Mesothelial cell of epicardium (in vitro differentiated cells): ENCODE measurements around the gene CLDN15. TPM values are rescaled to one million over a fixed set of nuclear protein-coding genes. Genes with fewer than 3 reads are reported as not detected.

ENCODE experiments used
- DNase-seq, 2 experiments: peaks; one replicate each; pipeline ENCODE4 v3.0.0; 2021; ENCODE audit warnings: low spot score in 2 of 2; ENCODE audit not compliant: unreplicated experiment in 2 of 2
- H3K27ac Mint-ChIP-seq: 2 replicates; pipeline ENCODE4 v1.8.0; 2021; ENCODE audit warnings: mixed read lengths
- H3K27me3 Mint-ChIP-seq: 2 replicates; pipeline ENCODE4 v1.8.0; 2021; ENCODE audit warnings: low read depth, mixed read lengths
- H3K36me3 Mint-ChIP-seq: 2 replicates; pipeline ENCODE4 v1.8.0; 2021; ENCODE audit warnings: mixed read lengths
- H3K4me1 Mint-ChIP-seq: 2 replicates; pipeline ENCODE4 v1.8.0; 2021; ENCODE audit warnings: mixed read lengths
- H3K4me3 Mint-ChIP-seq: 2 replicates; pipeline ENCODE4 v1.8.0; 2021; ENCODE audit warnings: mild to moderate bottlenecking, moderate library complexity, mixed read lengths
- H3K9me3 Mint-ChIP-seq: 2 replicates; pipeline ENCODE4 v1.8.0; 2021; ENCODE audit warnings: mixed read lengths
- CTCF ChIP-seq: fragments of 200-600 bp; sonication (generic); IDR thresholded peaks from one replicate; pipeline ENCODE4 v1.5.0; 2021; ENCODE audit warnings: antibody characterized with exemption; ENCODE audit not compliant: unreplicated experiment
- total RNA-seq: library from RNA; stranded (reverse); gene quantifications from 3 replicates; pipeline ENCODE4 v1.2.1, GENCODE V29; 2021

Gene CLDN15
- total RNA-seq, 1 donor from 2014 or later = 19.5 TPM

GRCh38 chr7:101235522-101235921, 2.1 kb downstream of the CLDN15 start:
- Mint-ChIP-seq H3K27me3 (no peaks in the 10 kb centered on the region), H3K4me3 (no peak overlapping the region), H3K36me3 (peaks cover 3% of the 10 kb centered on the region), H3K27ac (no peak overlapping the region), H3K4me1 (peaks cover 32% of the 10 kb centered on the region), H3K9me3 (no peaks in the 10 kb centered on the region)
- no peak for TF ChIP-seq CTCF
- DNase-seq = no peak

GRCh38 chr7:101235050-101235449, 2.6 kb downstream of the CLDN15 start:
- Mint-ChIP-seq H3K27me3 (no peaks in the 10 kb centered on the region), H3K27ac (no peak overlapping the region), H3K36me3 (peaks cover 5% of the 10 kb centered on the region), H3K4me1 (peaks cover 32% of the 10 kb centered on the region), H3K9me3 (no peaks in the 10 kb centered on the region), H3K4me3 (no peak overlapping the region)
- DNase-seq = no peak
- no peak for TF ChIP-seq CTCF

GRCh38 chr7:101234636-101235035, 3.0 kb downstream of the CLDN15 start:
- Mint-ChIP-seq H3K36me3 (peaks cover 5% of the 10 kb centered on the region), H3K9me3 (no peaks in the 10 kb centered on the region), H3K27ac (no peak overlapping the region), H3K4me3 (no peak overlapping the region), H3K27me3 (no peaks in the 10 kb centered on the region), H3K4me1 (peaks cover 32% of the 10 kb centered on the region)
- DNase-seq = no peak
- TF ChIP-seq CTCF = no peak

GRCh38 chr7:101233907-101234547, 3.6 kb downstream of the CLDN15 start:
- no peaks in the 10 kb centered on the region for H3K27me3 Mint-ChIP-seq
- peaks cover 27% of the 10 kb centered on the region for H3K4me1 Mint-ChIP-seq
- H3K36me3 Mint-ChIP-seq = peaks cover 5% of the 10 kb centered on the region
- no peak overlapping the region for H3K4me3 Mint-ChIP-seq
- H3K9me3 Mint-ChIP-seq = no peaks in the 10 kb centered on the region
- no peak for TF ChIP-seq CTCF
- no peak overlapping the region for H3K27ac Mint-ChIP-seq
- DNase-seq = no peak

GRCh38 chr7:101232141-101232850, 5.3 kb downstream of the CLDN15 start:
- peak overlapping the region; percentile 64 for H3K4me3 Mint-ChIP-seq
- H3K27me3 Mint-ChIP-seq = no peaks in the 10 kb centered on the region
- peak overlapping the region; percentile 43 for H3K27ac Mint-ChIP-seq
- H3K9me3 Mint-ChIP-seq = no peaks in the 10 kb centered on the region
- peak in 1 of 2 experiments; percentile 58 for DNase-seq
- H3K36me3 Mint-ChIP-seq = peaks cover 11% of the 10 kb centered on the region
- peaks cover 13% of the 10 kb centered on the region for H3K4me1 Mint-ChIP-seq
- no peak for TF ChIP-seq CTCF
